ENCODE measurements around the gene PCDHB1.

The PCDHB1 gene

GRCh38 chr5:141050622-141051520 is at the start of gene PCDHB1:
PCDHB1 (plus strand) TSS chr5:141051374; CDS start chr5:141051471, 97 bp downstream.
- DNase-seq: peak in 1 of 2 experiments; percentile 15

GRCh38 chr5:141001446-141001843 is 49.7 kb upstream of the PCDHB1 start:
- peak; percentile 41 to 70 for DNase-seq

GRCh38 chr5:141001844-141002604 is 49.1 kb upstream of the PCDHB1 start:
- DNase-seq: peak; percentile 63 to 81

- DNase-seq: no peak
Observed at GRCh38 chr5:141002605-141002965, 48.6 kb upstream of the PCDHB1 start.

GRCh38 chr5:141003031-141003430 is 48.1 kb upstream of the PCDHB1 start:
- DNase-seq: no peak

- peak; percentile 62 to 84 for DNase-seq
Observed at GRCh38 chr5:141003791-141004611, 47.2 kb upstream of the PCDHB1 start.

- DNase-seq: no peak
Observed at GRCh38 chr5:141007791-141008190, 43.4 kb upstream of the PCDHB1 start.

- DNase-seq: no peak
Observed at GRCh38 chr5:141010047-141010793, 41.0 kb upstream of the PCDHB1 start.

- DNase-seq: no peak
Observed at GRCh38 chr5:141017943-141018342, 33.2 kb upstream of the PCDHB1 start.

GRCh38 chr5:141022384-141022783 is 28.8 kb upstream of the PCDHB1 start:
- no peak for DNase-seq

GRCh38 chr5:141031006-141031405 is 20.2 kb upstream of the PCDHB1 start:
- no peak for DNase-seq

GRCh38 chr5:141032626-141033025 is 18.5 kb upstream of the PCDHB1 start:
- no peak for DNase-seq

GRCh38 chr5:141039061-141039460 is 12.1 kb upstream of the PCDHB1 start:
- no peak for DNase-seq

GRCh38 chr5:141039517-141039916 is 11.7 kb upstream of the PCDHB1 start:
- peak; percentile 33 to 54 for DNase-seq

- peak; percentile 77 to 82 for DNase-seq
Observed at GRCh38 chr5:141040093-141040770, 10.9 kb upstream of the PCDHB1 start.

- peak; percentile 96 to 98 for DNase-seq
Observed at GRCh38 chr5:141040771-141041426, 10.3 kb upstream of the PCDHB1 start.

GRCh38 chr5:141041427-141041785 is 9.8 kb upstream of the PCDHB1 start:
- DNase-seq: no peak

GRCh38 chr5:141042555-141042954 is 8.6 kb upstream of the PCDHB1 start:
- DNase-seq: no peak

- no peak for DNase-seq
Observed at GRCh38 chr5:141051521-141051866, 320 bp downstream of the PCDHB1 start.

- DNase-seq: no peak
Observed at GRCh38 chr5:141077826-141078225, 26.7 kb downstream of the PCDHB1 start.

GRCh38 chr5:141082228-141082627 is 31.1 kb downstream of the PCDHB1 start:
- no peak for DNase-seq

Measured in NCI-H2081 (cell line).